22Rv1 (cell line): Measurements from ENCODE around the gene NPTX1.

Source experiments
- ZFX ChIP-seq: fragments of 450-650 bp; IDR thresholded peaks from 2 replicates; pipeline ENCODE4 v1.6.1; 2017; ENCODE audit warnings: antibody characterized with exemption, borderline replicate concordance
- TF ChIP-seq, protein P1 (sequence below): fragments of 450-650 bp; IDR thresholded peaks from 2 replicates; pipeline ENCODE4 v1.5.1; 2017; ENCODE audit warnings: mild to moderate bottlenecking

DNA sequence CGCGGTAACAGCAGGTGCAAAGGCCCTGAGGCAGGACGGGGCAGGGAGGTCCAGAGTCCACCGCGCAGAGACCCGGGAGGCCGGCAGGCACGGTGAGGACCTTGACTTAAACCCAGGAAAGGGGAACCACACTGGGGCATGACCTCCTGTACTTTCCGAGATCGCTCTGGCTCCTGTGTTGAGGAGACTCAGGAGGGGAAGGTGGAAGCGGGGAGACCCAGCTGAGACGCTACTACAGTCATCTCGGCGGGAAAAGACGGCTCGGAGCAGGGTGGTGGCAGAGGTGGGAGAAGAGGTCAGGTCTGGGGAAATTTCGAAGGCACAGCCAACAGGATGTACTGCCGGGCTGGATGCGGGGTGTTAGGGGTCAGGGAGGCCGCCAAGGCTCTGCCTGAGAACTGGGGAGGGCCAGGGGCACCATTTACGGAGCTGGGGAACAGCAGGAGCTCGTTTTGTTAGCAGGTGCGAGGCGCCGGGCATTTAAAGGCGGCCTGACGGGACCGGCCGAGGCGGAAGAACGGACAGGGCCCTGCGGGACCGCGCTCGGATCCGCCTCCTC, 22.3 kb downstream of the NPTX1 start:
- TF ChIP-seq, protein P1, sequence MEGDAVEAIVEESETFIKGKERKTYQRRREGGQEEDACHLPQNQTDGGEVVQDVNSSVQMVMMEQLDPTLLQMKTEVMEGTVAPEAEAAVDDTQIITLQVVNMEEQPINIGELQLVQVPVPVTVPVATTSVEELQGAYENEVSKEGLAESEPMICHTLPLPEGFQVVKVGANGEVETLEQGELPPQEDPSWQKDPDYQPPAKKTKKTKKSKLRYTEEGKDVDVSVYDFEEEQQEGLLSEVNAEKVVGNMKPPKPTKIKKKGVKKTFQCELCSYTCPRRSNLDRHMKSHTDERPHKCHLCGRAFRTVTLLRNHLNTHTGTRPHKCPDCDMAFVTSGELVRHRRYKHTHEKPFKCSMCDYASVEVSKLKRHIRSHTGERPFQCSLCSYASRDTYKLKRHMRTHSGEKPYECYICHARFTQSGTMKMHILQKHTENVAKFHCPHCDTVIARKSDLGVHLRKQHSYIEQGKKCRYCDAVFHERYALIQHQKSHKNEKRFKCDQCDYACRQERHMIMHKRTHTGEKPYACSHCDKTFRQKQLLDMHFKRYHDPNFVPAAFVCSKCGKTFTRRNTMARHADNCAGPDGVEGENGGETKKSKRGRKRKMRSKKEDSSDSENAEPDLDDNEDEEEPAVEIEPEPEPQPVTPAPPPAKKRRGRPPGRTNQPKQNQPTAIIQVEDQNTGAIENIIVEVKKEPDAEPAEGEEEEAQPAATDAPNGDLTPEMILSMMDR = no peak
- TF ChIP-seq ZFX = no peak
